HG03571 (cell line): ENCODE results near the gene ARL3.
A peak's percentile ranks its signal among the peaks of the same experiment; 100 is the strongest.

ENCODE experiments used
- ATAC-seq: cut with Tn5 transposase; IDR thresholded peaks from one replicate; pipeline ENCODE4 v1.9.1; 2021; ENCODE audit not compliant: unreplicated experiment

ARL3 gene

DNA sequence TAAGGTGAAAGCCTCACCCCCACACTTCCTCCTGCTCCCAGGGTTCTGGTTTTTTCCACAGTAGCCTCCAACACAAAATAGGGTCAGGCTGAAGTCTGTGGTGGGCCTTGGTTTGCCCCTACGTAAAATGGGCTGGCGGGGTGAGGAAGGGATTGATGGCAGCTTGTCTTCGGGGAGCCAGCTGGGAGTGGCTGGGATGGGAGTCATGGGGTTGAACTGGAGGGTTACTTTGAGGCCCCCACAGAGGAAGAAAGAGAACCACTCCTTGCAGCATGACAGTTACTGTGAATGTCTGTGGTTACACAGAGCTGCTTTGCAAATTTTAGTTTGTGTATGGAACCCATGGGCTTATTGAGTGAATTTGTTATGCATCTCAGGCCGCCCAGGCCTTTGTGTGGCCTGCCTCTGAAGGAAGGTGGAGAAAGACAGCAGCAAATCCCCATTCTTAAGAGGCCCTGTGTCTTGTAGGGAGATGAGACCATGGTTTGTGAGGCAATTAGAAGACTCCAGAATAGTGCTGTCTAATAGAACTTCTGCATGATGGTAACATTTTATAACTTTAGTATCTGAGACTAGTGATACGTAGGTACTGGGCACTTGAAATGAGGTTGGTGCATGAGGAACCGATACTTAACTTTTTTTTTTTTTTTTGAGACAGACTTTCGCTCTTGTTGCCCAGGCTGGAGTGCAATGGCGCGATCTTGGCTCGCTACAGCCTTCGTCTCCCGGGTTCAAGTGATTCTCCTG, 61.9 kb downstream of the ARL3 start:
- peak; percentile 37 for ATAC-seq

DNA sequence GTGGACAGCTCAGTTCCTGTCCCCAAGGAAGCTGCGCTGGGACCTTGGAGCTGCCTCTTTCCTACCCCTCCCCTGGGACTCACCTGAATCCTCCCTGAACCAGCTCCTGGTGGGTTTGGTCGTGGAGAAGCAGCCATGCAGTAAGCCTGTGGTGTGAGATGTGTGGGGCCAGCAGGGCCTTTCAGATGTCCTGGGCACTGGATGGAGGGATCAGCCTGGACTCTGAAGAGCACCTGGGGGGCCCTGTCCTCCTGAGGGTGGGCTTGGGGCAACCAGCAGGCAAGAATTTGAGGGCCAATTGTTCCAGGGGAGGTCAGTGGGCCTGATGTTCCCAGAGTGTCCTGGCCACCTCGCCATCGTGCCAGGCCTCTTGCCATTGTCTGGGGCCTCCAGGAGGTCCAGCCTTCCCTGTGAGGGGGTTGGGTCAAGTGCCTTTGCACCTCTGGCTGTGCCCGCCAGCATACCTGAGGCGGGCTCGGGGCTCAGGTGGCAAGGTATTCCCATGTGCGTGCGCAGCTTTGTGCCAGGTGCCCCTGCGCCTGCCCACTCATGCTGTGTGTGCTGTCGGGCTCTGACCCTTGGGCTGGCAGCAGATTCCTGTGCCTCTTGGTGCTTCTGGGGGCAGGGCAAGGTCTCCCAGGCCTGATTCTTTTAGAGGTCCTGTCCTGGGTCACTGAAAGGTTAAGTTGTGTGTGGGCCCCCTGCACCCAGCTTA, 62.6 kb downstream of the ARL3 start:
- no peak for ATAC-seq

DNA sequence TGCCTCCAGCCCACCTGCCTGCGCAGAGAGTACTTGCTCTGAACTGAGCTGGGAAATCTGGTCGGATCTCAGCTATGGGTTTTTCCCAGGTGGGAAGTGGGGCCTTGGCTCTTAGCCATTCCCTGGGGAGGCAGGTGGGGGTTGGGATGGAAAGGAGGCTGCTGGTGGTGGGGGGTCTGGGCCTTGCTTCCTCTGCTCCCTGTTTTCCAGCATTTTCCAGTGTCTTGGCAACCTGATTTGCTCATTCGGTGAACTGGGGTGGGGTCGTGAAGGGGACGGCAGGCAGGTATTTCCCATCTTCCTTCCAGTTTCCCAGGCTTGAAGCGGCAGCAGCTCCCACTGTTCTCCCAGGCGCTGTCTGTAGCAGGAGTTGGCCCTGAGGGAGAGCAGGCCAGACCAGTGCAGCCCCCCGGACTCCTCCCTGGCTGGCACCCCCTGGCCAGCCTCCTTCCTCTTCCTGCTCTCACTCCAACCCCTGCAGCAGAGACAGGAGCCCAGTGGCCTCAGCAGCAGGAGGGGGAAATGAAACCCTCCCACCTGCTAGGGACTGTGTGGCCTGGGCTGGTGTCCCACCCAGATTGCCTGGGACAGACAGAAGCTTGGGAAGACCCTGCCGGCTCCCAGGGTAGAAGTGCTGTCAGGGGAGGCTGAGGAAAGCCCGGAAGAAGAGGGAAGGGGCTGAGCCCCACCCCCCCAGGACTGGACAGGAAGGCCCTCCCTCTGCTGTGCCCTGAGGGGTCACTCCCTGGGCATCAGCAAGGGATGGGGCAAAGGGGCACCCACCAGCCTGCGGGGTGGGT, 63.3 kb downstream of the ARL3 start:
- no peak for ATAC-seq

DNA sequence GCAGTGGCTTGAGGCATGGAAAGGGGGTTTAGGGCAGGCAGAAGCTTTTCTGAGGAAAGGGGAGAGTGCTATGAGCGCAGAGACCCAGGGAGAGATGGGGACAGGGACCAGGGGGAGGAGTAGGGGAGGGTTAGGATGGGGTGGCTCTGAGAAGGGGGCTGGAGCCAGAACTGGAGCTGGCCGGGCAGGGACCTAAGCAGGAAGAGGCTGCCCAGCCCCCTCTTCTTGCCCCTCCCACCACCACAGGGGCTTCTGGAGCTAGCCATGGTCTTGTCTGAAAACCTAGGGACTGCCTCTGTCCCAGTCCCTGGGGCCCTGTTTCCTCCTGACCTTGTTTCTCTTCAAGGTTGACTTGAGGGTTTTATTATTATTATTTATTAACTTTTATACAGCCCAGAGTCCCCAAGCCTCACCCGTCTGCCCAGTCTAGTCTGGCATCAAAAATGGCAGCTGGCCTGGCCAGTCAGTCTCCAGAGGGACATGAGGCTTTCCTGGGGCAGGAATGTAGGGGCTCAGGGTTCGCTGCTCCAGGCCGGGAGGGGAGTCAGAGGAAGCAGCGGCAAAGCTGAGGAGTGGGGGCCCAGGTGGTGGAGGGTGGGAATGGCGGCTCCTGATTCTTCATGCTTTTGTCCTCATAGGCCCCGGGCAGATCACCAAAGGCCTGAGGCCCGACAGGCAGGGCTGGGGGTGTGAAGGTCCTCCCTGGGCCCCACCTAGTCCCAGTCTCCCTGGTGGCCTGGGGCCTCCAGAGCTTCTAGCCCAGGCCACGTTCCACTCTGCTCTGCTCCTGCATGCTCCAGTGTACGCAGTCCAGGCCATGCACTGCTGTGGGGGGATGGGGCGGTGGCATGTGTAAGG, 64.2 kb downstream of the ARL3 start:
- ATAC-seq: no peak

DNA sequence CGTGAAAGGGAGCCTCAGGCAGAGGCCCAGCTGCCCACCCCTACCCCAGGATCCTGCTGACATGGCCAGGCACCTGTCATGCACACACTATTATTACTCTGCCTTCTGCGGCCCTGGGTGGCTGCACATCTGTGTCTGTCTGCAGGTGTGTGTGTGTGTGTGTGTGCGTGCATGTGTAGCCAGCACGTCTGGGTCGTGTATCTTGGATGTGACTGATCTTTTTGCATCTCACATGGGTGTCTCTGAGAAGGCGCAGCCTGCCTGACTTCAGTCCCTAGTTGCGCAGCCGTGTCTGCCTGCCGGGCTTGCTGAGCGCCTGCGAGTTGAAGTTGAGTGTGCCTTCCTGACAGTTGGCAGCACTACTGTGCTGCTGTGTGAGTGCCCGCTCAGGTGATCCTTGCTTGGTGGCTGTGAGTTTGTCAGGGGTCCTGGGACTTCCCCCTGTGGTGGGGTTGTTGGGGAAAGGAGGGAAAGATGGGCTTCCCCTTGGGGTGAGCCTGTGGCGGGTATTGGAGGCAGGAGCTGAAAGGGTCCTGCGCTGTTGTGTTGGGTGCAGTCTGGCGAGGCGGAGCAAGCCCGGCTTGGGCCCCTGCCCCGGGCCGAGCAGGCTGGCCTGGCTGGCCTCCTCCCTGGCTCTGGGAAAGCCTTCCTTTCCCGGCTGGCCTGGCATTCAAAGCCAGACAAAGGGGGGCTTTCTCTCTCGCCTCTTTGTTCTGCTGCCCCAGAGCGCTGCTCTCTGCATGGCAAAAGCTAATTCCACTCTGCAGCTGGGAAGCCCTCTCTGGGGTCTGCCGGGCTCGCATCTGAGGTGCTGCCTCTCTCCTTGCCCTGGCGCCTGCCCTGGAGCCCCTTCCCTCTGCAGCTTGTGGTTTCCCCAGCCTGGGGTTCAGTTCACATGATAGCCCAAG, 65.1 kb downstream of the ARL3 start:
- no peak for ATAC-seq

DNA sequence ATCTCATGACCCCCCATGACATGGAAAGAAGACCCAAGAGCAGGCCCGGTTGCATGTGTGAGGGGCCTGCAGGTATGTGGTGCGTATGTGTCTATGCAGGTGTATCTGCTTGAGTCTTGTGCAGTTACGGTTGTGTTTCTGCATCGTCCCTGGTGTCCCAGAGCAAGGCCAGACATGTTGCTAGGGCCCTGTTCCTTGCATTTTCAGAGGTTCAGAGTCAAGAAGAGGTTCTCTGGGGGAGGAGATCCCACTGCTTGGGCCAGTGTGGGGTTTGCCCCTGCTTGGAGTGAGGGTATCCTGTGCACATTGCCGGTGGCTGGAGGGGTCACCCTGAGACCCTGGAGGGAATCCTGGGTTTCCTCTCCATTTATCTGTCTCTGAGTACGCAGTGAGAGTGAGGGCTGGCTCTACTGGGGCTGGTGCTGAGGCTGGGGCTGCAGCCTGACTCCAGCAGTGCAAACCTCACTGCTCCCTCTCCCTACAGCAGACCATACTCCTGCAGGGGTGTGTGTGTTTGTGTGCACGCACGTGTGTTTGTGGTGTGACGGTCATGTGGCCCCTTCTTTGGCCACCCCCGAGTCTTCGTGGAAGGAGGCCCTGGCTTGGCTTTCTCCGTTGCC, 65.8 kb downstream of the ARL3 start:
- ATAC-seq: no peak

DNA sequence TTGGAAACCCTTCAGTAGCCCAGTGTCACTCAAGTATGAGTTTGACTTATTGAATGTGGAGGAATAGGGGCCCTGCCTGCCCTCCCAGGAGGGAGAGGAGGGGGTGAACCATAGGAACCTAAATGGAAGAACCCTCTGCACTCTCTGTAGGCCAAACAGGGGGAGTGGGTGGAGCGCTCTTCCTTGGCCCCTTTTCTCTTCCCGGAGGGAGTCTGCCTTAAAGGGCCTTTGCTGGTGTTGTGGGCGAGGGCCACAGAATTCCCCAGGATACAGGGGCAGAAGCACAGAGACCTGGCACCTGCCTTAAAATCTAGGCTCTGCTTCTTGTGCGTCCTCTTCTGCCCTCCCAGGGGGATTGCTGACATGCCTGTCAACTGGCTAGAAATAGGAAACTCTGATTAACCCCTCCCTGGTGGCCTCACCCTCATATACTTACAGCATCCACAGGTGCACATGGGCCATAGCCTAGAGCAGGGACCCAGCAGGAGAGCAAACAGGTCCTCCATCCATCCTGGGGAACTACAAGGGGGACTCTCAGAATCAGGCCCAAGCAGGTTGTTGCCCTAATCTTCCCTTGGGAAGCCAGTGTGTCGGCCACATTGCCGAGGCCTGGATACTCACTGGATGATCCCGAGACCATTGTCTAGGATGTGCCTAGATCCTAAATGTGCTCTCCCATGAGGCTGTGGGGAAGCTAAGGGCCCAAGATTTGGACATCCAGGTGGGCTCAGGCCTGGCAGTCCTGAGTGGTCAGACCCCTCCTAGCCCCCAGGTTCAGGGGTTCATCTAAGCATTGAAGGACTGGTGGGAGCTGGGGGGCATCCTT, 66.5 kb downstream of the ARL3 start:
- no peak for ATAC-seq

DNA sequence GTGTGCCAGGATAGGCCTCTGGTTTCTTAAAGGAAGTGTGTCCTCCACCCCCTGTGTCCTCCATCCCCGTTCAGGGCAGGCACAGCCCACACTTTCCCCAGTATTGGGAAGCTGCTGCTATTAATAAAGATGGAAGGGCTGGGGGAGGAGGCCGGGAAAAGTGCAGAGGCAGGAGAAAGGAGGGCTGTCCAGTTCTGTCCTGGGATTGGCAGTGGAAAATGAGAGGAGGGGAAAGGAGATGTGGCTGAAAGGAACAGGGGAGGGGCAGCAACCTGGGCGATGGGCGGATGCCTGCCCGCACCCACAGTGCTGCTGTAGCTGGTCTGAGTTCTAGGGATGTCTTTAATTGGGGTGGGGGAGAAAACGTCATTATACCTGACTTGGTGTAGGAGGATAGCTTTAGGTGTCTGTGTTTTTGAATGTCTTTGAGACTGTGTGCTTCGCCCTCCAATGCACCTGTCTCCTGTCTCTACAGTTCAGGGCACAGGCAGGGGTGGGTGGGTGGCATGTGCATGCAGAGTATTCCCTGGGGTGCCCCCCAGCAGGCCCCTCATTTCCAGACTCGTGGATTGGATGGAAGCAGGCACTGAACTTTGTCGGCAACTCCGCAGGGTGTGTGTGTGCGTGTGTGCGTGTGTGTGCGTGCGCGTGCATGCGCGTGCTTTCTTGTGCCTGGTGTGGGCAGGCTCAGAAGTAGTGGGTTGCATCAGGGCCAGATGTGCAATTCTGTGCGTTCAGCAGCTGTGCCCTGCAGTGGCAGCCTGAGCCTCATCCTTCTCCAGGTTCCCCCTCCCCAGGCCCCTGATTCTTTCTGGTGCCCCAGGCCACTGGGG, 67.4 kb downstream of the ARL3 start:
- no peak for ATAC-seq

DNA sequence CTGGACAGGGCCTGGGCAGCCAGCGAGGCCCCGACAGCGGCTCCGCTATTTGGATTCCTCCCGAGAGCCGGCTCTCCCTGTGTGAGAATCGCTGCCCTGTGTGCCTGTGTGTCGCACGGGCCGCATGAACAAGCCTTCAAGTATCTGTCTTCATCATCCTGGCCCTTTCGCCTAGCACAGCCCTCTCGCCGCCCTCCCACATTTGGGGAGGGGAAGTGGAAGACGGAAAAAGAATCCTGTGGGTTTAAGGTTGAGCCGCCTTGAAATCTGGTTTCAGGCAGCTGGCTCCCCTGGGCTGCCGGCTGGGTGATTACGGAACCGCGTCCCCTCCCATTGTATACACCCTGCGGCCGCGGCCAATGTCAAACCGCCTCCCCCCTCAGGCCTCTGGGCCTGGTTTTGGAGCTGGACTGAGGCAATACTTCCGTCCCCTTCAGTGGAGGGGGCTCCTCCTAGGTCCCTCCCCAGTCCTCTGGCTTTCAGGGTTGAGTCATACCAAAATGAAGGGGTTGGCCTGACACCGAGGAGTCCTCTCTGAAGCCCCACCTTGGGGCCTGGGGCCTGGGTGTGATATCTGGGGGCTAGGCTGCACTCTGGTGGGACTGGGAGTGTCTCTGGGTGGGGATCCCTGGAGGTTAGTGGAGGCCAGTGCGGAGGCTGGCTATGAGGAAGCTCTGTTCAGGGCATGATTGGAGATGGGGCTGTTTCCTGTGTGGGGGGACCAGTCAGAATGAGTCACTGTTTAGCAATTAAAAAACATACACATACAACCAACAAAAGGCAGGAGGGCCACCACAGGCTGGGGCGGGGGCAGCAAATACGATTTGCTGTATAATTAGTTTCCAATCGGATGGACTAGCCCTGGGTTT, 68.2 kb downstream of the ARL3 start:
- peak; percentile 33 for ATAC-seq

DNA sequence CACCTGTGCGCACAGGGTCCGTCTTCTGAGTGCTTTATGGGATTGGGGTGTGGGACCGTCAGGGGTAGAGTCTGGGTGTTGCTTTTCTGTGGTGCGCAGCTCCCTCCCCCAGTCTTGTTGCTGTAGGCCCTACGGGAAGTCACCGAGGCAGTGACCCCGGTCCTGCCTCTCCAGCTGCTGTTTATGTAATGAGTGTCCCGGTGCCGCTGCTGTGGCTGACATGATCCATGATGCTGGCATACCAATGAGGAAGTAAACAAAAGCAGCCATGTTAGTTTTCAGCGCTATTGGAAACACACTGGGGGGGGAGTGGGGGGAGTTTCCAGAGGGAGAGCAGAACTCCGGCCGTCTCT, 68.8 kb downstream of the ARL3 start:
- ATAC-seq: no peak

DNA sequence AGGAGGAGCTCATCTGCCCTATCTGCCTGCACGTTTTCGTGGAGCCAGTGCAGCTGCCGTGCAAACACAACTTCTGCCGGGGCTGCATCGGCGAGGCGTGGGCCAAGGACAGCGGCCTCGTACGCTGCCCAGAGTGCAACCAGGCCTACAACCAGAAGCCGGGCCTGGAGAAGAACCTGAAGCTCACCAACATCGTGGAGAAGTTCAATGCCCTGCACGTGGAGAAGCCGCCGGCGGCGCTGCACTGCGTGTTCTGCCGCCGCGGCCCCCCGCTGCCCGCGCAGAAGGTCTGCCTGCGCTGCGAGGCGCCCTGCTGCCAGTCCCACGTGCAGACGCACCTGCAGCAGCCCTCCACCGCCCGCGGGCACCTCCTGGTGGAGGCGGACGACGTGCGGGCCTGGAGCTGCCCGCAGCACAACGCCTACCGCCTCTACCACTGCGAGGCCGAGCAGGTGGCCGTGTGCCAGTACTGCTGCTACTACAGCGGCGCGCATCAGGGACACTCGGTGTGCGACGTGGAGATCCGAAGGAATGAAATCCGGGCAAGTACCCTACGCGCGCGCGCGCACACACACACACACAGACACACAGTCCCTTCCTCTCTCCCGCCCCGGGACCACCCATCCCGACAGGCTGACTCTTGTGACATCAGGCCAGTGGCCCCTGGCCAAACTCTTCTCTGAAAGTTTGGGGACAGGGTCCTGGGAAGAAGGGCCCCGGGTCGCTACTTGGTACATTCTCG, 69.4 kb downstream of the ARL3 start:
- no peak for ATAC-seq

DNA sequence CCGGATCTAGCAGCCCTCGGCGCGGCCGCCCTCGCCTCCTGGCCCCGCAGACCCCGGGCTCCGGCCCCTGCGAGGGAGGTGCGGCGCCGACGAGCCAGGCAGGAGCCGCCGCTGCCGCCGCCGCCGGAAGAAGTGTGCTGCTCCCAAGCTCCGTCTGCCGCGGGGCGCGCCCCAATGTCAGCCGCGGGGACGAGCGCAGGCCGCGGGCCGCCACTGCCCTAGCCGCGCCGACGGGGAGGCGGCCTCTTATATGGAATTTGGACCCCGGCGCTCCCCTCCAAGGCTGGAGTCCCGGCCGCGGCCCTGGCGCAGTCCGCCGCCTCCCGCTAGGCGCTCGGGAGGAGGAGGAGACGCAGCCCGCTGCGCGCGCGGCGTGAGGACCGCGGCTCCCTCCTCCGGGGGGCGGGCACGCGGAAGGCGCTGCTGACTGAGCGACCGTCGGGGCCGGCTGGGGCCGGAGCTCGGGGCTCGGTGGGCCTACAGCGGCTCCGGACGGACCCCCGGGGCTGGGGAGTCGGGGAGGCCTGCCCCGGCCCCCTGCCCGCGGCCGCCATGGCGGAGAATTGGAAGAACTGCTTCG, 70.0 kb downstream of the ARL3 start, which contains the start of gene TRIM8:
TRIM8 (plus strand) TSS at position 414 of the 580 bp plus-strand sequence; CDS start at position 553, 139 bp downstream.
- ATAC-seq: no peak

DNA sequence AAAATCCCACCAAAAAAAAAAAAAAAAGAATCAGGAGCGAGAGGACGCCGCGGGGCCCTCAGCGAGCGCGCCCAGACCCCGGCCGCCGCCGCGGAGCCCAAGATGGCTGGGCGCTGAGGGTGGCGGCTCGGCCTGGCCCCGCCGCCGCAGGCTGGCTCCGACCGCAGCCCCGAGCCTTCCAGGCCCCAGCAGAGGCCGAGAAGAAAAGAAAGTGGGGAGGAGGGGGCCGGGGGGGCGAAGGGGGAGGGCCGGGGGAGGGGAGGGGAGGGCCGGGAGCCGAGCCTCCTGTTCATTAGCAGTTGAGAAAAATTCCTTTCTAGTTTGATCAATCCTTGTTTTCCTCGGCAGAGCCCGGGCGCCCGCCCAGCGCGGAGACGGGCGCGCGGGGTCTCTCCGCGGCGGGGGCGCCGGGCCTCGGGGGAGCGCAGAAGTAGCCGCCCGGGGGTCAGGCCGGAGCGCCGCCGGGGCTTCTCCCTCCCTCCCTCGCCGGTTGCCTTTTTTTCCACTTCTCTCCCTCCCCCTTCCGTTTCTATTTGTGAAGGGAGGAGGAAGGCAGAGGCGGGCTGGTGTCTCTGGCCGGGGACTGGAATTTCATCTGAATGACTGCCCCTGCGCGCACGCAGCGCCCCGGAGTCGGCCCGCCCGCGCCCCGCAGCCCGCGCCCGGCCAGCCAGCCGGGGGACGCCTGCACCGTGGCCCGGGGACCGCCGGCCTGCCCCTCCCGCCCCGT, 70.7 kb downstream of the ARL3 start:
- no peak for ATAC-seq

DNA sequence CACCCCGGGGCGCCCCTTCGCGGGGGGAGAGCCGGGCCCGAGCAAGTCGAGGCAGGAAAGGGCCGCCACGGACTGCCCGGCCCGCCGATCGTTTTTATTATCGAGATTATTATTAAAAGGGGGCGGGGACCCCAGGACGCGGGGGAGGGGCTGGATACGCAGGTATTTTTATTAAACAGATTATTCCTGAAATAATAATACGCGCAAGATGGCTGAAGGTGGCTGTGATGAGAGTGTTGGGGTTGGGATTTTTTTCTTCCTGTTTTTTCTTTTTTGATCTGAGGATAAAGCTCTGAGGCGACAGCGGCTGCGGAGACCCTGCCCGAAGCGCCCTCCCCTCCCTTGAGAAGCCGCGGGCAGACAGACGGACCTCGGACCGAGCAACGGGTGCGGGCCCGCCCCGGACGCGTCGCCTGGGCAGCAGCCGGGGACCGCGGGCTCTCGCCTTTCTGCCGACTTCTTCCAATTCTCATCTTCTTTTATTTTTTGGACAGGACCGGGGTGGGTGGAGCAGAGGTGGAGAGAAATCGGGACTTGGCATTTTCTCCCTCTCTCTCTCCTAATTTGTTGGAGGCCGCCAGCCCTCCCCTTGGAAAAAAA, 71.4 kb downstream of the ARL3 start:
- no peak for ATAC-seq
